ENCODE data around the gene ATP2B3. TPM values are rescaled to one million over a fixed set of nuclear protein-coding genes. Genes with fewer than 3 reads are reported as not detected.
A peak's percentile ranks its signal among the peaks of the same experiment; 100 is the strongest.

Gene ATP2B3
- total RNA-seq, 4 donors from 2014 or later = not detected

DNA sequence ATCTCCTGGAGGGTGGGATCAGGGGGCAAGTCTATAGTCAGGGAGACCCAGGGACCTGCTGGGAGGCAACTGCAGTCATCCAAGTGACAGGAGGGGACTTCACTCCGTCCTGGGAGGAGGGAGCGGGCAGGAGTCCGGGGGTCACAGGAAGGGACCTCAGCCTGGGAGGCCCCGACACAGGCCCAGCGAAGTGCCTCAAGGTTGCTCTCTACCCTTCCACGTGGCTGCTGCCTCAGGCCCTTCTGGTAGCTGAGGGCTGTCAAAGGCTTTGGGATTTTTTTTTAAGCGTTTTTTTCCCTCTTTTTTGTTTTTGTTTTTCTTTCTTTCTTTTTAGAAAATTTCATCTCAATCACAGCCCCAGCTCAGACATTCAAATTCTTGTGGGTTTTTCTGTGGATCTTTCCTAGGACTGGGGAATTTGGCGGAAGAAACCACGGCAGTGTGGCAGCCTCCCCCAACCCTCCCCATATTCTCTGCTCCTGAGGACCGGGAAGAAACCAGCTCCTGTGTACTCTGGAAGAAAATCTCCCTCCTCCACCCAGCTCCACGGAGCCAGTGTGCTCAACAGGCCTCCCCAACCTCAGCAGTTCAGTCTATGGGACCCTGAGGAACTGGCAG lies 45.7 kb upstream of the ATP2B3 start:
- DNase-seq = no peak
- TF ChIP-seq, protein P1, sequence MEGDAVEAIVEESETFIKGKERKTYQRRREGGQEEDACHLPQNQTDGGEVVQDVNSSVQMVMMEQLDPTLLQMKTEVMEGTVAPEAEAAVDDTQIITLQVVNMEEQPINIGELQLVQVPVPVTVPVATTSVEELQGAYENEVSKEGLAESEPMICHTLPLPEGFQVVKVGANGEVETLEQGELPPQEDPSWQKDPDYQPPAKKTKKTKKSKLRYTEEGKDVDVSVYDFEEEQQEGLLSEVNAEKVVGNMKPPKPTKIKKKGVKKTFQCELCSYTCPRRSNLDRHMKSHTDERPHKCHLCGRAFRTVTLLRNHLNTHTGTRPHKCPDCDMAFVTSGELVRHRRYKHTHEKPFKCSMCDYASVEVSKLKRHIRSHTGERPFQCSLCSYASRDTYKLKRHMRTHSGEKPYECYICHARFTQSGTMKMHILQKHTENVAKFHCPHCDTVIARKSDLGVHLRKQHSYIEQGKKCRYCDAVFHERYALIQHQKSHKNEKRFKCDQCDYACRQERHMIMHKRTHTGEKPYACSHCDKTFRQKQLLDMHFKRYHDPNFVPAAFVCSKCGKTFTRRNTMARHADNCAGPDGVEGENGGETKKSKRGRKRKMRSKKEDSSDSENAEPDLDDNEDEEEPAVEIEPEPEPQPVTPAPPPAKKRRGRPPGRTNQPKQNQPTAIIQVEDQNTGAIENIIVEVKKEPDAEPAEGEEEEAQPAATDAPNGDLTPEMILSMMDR (IDR thresholded peaks at IDR 0.05) = no peak
- TF ChIP-seq POLR2A (IDR thresholded peaks at IDR 0.05) = no peak
- no peak overlapping the region for H3K4me3 ChIP-seq (replicated peaks in 1 of 3)
- H3K27ac ChIP-seq = no peak overlapping the region
- 74 to 76% methylated on average over 10 to 11 of the region's 11 CpGs for WGBS, 2 donors
- H3K36me3 ChIP-seq = no peaks in the 10 kb centered on the region
- intact Hi-C loops (cut with DNase I) = no loop called here
- peaks cover 9 to 15% of the 10 kb centered on the region in 2 donors for H3K4me1 ChIP-seq
- no peaks in the 10 kb centered on the region for H3K27me3 ChIP-seq
- H3K9me3 ChIP-seq = no peaks in the 10 kb centered on the region

DNA sequence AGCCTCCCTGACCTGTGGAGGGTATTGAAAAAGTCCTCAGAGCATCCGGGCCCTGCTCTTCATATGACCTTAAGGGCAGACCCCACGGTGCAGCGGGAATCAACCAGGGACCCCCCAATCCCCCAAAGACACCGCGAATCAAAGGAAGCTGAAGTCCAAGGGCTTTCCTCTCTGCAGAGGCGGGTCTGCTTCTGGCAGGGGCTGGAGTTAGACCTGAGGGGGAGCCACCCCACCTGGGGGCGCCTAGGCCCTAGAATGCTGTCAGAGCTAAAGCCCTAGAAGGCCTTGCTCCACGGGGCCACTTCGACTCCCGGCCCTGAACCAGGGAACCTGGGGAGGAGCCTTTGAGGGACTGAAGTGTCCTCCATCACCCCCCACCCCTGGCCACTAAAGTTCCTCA lies 44.3 kb upstream of the ATP2B3 start:
- WGBS, 2 donors = 99% methylated on average over 6 of the region's 10 CpGs; no CpG with 5 or more reads in 1 of the 2 donors
- DNase-seq = no peak
- Histone ChIP-seq H3K36me3 (no peaks in the 10 kb centered on the region), H3K9me3 (no peaks in the 10 kb centered on the region), H3K4me3 (replicated peaks in 1 of 3) (no peak overlapping the region), H3K27ac (no peak overlapping the region), H3K4me1 (peaks cover 9 to 15% of the 10 kb centered on the region in 2 donors), H3K27me3 (no peaks in the 10 kb centered on the region)
- intact Hi-C loops (cut with DNase I) = no loop called here
- TF ChIP-seq, protein P1 (IDR thresholded peaks at IDR 0.05) = no peak
- no peak for TF ChIP-seq POLR2A (IDR thresholded peaks at IDR 0.05)

DNA sequence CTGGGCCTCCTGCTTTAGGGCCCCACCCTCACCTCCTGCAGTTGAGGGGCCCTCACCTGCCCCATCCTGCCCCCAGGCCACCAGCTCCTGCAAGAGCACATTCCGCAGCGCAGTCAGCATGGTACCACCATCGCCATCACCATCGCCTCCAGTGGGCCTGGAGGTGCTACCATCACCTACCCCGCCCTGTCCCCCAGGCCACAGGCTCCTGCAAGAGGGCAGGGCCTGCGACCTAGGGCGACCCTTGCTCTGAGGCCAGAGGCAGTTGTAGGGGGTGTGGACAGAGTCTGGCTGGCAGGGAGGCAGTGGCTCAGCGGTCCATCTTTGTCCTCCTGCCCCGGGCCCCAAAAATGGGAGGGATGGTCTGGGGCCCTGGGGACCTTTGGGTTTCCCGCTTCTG lies 43.2 kb upstream of the ATP2B3 start:
- Histone ChIP-seq H3K27me3 (no peaks in the 10 kb centered on the region), H3K9me3 (no peaks in the 10 kb centered on the region), H3K4me3 (replicated peaks in 1 of 3) (no peak overlapping the region), H3K4me1 (peaks cover 6 to 10% of the 10 kb centered on the region in 2 donors), H3K27ac (no peak overlapping the region), H3K36me3 (no peaks in the 10 kb centered on the region)
- TF ChIP-seq POLR2A (IDR thresholded peaks at IDR 0.05) = no peak
- TF ChIP-seq, protein P1 (IDR thresholded peaks at IDR 0.05) = no peak
- intact Hi-C loops (cut with DNase I) = no loop called here
- DNase-seq = no peak
- no CpG with 5 or more reads among the region's 10 CpGs for WGBS, 2 donors

DNA sequence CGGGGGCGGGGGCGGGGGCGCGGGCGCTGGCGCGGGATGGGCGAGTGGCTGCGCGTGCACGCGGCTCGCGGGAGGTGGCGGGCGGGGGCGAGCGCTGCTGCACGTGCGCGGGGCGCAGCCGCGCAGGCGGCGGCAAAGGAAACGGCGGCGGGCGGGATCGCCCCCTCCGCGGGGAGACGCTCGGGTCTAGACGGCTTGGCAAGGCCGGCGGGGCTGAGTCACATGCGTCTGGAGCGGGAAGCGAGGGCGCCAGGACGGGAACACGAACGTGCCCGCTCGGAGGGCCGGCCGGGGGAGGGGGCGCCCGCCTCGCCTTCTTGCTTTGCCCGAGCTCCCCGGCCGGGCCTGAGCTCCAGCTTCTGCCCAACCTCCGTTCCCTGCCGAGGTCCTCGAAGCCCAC lies 42.7 kb upstream of the ATP2B3 start:
- DNase-seq = peak; percentile 63 to 66
- intact Hi-C loops (cut with DNase I) = no loop called here
- WGBS, 2 donors = 0 to 4% methylated on average over 3 to 16 of the region's 59 CpGs

DNA sequence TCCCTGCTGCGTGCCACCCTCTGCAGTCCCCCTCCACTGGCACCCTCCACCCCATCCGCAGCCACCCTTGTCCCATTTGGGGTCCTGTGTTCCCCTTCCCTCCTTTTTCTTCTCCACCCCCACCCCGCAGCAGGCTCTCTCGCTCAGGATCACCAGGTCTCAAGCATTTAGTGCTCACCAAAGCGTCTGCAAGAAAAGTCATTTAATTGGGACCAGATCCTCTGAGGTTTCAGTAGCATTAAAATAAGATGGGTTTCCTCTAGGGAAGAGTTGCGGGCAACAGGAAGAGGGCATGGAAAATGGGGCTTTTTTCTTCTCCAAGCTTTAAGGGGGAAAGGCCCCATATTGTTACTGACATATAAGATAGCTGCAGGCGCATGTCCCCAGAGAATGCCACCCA lies 42.2 kb upstream of the ATP2B3 start:
- Histone ChIP-seq H3K4me1 (peaks cover 0 to 5% of the 10 kb centered on the region in 2 donors), H3K27ac (peak overlapping the region in 1 of 3 donors; percentile 24), H3K4me3 (replicated peaks in 1 of 3) (no peak overlapping the region), H3K36me3 (no peaks in the 10 kb centered on the region), H3K27me3 (no peaks in the 10 kb centered on the region), H3K9me3 (no peaks in the 10 kb centered on the region)
- WGBS, 2 donors = 80 to 85% methylated on average over 7 of the region's 7 CpGs
- no peak for TF ChIP-seq POLR2A (IDR thresholded peaks at IDR 0.05)
- TF ChIP-seq, protein P1 (IDR thresholded peaks at IDR 0.05) = no peak
- DNase-seq = no peak
- intact Hi-C loops (cut with DNase I) = no loop called here

More for the DNA sequence above, 42.7 kb upstream of the ATP2B3 start:
- TF ChIP-seq POLR2A (IDR thresholded peaks at IDR 0.05) = no peak
- TF ChIP-seq, protein P1 (IDR thresholded peaks at IDR 0.05) = no peak
- Histone ChIP-seq H3K4me3 (replicated peaks in 1 of 3) (no peak overlapping the region), H3K27ac (peak overlapping the region in 1 of 3 donors; percentile 24), H3K36me3 (no peaks in the 10 kb centered on the region), H3K27me3 (no peaks in the 10 kb centered on the region), H3K4me1 (peaks cover 2 to 5% of the 10 kb centered on the region in 2 donors), H3K9me3 (no peaks in the 10 kb centered on the region)
